K562 (cell line): ENCODE results near the gene UBL3. TPM values are rescaled to one million over a fixed set of nuclear protein-coding genes. Genes with fewer than 3 reads are reported as not detected.

Experiments used
- CEBPB ChIP-seq: fragments of 450-650 bp; IDR thresholded peaks from 2 replicates; pipeline ENCODE4 v1.6.1; 2016; ENCODE audit warnings: missing genetic modification characterization, missing compliant biosample characterization
- CREB1 ChIP-seq, 2 experiments: sonication (generic) in 1 of 2; formaldehyde crosslinking in 1 of 2; IDR thresholded peaks; 2 replicates each; pipeline versions ENCODE4 v1.6.1 to v1.8.0; 2012 to 2022; ENCODE audit warnings: inconsistent platforms in 1 of 2, mild to moderate bottlenecking in 1 of 2, missing genetic modification reagents in 1 of 2, moderate library complexity in 1 of 2
- FOSL1 ChIP-seq: fragments of 200-800 bp; sonication (Bioruptor generic); conservative IDR thresholded peaks from 2 replicates; pipeline ENCODE4 v1.6.1; 2016; ENCODE audit warnings: missing genetic modification characterization, missing compliant biosample characterization
- HNRNPH1 ChIP-seq: fragments of 200-400 bp; formaldehyde crosslinking; optimal IDR thresholded peaks from 2 replicates; pipeline ENCODE3; 2017; ENCODE audit warnings: low read depth, mild to moderate bottlenecking, low read length, moderate library complexity
- JUND ChIP-seq, 2 experiments: IDR thresholded peaks; 2 replicates in 1 of 2; 3 replicates in 1 of 2; pipeline ENCODE4 v1.6.1; 2011; ENCODE audit warnings: borderline replicate concordance in 2 of 2, low read depth in 2 of 2, low read length in 2 of 2, improper control_type of control experiment in 1 of 2, missing biosample characterization in 1 of 2, missing genetic modification characterization in 1 of 2, missing genetic modification reagents in 1 of 2
- SPI1 ChIP-seq: IDR thresholded peaks from 2 replicates; pipeline ENCODE4 v1.6.1; 2011; ENCODE audit warnings: low read depth, low read length, control low read depth, borderline replicate concordance
- polyA plus RNA-seq, 8 experiments: library from polyadenylated mRNA; depleted of rRNA in 4 of 8; stranded (reverse) in 5 of 8; unstranded in 3 of 8; fragments of >200 nt; fragmentation: Nextera tagmentation in 2 of 8; fragmentation: Illumina TruSeq in 1 of 8; extraction: Ambion mirVana in 2 of 8; extraction: Trizol in 1 of 8; gene quantifications; 2 replicates each; pipeline versions ENCODE4 v1.2.1 to v1.2.3, GENCODE V29; 2011 to 2014; ENCODE audit warnings: inconsistent platforms in 1 of 8, missing spikeins in 1 of 8
- total RNA-seq, 7 experiments: library from RNA; depleted of rRNA in 6 of 7; stranded (reverse); fragments of >200 nt in 6 of 7; fragmentation: Illumina TruSeq in 2 of 7; extraction: Trizol in 2 of 7; gene quantifications; 2 replicates each; pipeline versions ENCODE4 v1.2.1 to v1.2.3, GENCODE V29; 2011 to 2021; ENCODE audit warnings: low replicate concordance in 1 of 7
- TF ChIP-seq, protein P1 (sequence below): fragments of 450-650 bp; IDR thresholded peaks from 2 replicates; pipeline ENCODE4 v1.6.1; 2016
- TF ChIP-seq, protein P2 (sequence below), 2 experiments: fragments of 450-650 bp; IDR thresholded peaks; 2 replicates each; pipeline ENCODE4 v1.6.1; 2018; ENCODE audit warnings: mild to moderate bottlenecking in 2 of 2, low read depth in 1 of 2; ENCODE audit not compliant: partially characterized antibody in 2 of 2
- TF ChIP-seq, protein P3 (sequence below): sonication (generic); formaldehyde crosslinking; IDR thresholded peaks from 2 replicates; pipeline ENCODE4 v1.8.0; 2022; ENCODE audit warnings: missing genetic modification reagents, mild to moderate bottlenecking, borderline replicate concordance

UBL3 gene
- total and polyA plus RNA-seq, 9 of the 15 experiments (the other 6 are each of a cell fraction or from before 2014, with no cell fraction given): 0.64 to 2.4 (median 1.8) TPM

DNA sequence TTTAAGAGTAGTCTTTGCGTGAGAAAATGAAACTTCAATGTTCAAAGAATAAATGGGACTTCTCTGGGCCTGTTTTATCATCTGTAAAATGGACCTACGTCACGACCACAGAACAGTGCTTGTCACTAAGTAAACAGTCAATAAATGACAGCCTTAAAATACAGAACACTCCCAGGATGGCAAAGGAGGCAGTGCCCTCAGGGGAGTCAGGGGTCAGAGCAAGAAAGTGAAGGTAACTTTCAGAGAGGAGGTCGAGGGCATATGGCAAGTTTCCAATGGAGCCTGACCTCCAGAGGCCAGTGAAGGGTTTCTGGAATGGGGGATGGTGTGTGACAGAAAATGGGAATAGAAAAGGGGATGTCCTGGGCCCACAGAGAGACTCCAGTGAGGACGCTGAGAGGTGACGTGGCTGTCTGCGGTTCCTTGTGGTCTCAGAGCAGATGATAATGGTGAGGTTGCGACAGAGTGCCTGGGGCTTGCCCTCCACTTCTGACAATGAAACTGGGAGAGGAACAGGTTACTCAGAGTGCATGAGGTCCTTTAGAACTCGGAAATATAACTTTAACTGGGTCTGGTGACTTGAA lies 91.8 kb downstream of the UBL3 start (continued):
- peak; percentile 5; the same call in 1 of the 2 replicates for TF ChIP-seq SPI1
- no peak for TF ChIP-seq CREB1 (IDR thresholded peaks at IDR 0.05)
- peak; percentile 43; the same call in 1 of the 2 replicates for TF ChIP-seq CREB1 (CRISPR knock-in tag; IDR thresholded peaks at IDR 0.05)
- TF ChIP-seq, protein P1, sequence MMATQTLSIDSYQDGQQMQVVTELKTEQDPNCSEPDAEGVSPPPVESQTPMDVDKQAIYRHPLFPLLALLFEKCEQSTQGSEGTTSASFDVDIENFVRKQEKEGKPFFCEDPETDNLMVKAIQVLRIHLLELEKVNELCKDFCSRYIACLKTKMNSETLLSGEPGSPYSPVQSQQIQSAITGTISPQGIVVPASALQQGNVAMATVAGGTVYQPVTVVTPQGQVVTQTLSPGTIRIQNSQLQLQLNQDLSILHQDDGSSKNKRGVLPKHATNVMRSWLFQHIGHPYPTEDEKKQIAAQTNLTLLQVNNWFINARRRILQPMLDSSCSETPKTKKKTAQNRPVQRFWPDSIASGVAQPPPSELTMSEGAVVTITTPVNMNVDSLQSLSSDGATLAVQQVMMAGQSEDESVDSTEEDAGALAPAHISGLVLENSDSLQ: 0 out of 2 replicates have a peak, but pooled peaks have one; percentile 28
- TF ChIP-seq, protein P2, sequence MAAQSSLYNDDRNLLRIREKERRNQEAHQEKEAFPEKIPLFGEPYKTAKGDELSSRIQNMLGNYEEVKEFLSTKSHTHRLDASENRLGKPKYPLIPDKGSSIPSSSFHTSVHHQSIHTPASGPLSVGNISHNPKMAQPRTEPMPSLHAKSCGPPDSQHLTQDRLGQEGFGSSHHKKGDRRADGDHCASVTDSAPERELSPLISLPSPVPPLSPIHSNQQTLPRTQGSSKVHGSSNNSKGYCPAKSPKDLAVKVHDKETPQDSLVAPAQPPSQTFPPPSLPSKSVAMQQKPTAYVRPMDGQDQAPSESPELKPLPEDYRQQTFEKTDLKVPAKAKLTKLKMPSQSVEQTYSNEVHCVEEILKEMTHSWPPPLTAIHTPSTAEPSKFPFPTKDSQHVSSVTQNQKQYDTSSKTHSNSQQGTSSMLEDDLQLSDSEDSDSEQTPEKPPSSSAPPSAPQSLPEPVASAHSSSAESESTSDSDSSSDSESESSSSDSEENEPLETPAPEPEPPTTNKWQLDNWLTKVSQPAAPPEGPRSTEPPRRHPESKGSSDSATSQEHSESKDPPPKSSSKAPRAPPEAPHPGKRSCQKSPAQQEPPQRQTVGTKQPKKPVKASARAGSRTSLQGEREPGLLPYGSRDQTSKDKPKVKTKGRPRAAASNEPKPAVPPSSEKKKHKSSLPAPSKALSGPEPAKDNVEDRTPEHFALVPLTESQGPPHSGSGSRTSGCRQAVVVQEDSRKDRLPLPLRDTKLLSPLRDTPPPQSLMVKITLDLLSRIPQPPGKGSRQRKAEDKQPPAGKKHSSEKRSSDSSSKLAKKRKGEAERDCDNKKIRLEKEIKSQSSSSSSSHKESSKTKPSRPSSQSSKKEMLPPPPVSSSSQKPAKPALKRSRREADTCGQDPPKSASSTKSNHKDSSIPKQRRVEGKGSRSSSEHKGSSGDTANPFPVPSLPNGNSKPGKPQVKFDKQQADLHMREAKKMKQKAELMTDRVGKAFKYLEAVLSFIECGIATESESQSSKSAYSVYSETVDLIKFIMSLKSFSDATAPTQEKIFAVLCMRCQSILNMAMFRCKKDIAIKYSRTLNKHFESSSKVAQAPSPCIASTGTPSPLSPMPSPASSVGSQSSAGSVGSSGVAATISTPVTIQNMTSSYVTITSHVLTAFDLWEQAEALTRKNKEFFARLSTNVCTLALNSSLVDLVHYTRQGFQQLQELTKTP (IDR thresholded peaks at IDR 0.05; ENCODE audit: low read depth in 1 of 2, partially characterized antibody in 2 of 2): no peak
- TF ChIP-seq FOSL1 (tag): peak; percentile 54
- no peak for TF ChIP-seq JUND (IDR thresholded peaks at IDR 0.05; ENCODE audit: borderline replicate concordance, low read depth, low read length)
- peak; percentile 21; the same call in 1 of the 3 replicates for TF ChIP-seq JUND (tag; IDR thresholded peaks at IDR 0.05; ENCODE audit: borderline replicate concordance, low read depth, low read length)
- peak; percentile 86 for TF ChIP-seq CEBPB
- TF ChIP-seq, protein P3, sequence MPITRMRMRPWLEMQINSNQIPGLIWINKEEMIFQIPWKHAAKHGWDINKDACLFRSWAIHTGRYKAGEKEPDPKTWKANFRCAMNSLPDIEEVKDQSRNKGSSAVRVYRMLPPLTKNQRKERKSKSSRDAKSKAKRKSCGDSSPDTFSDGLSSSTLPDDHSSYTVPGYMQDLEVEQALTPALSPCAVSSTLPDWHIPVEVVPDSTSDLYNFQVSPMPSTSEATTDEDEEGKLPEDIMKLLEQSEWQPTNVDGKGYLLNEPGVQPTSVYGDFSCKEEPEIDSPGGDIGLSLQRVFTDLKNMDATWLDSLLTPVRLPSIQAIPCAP (CRISPR knock-in tag): no peak
- no peak for TF ChIP-seq HNRNPH1
